Mucosa of stomach (tissue), 1 donor: ENCODE results near the gene FAM53B.

Experiments used
- H3K27me3 ChIP-seq: one replicate; pipeline ENCODE4 v1.7.0; 2013; ENCODE audit warnings: mild to moderate bottlenecking, low read length; ENCODE audit not compliant: control insufficient read depth, insufficient read depth
- H3K36me3 ChIP-seq: one replicate; pipeline ENCODE4 v1.7.0; 2013; ENCODE audit warnings: low read length; ENCODE audit not compliant: control insufficient read depth, insufficient read depth
- H3K4me1 ChIP-seq: one replicate; pipeline ENCODE4 v1.7.0; 2013; ENCODE audit warnings: mild to moderate bottlenecking, low read length; ENCODE audit not compliant: control insufficient read depth, insufficient read depth
- H3K4me3 ChIP-seq: one replicate; pipeline ENCODE4 v1.7.0; 2013; ENCODE audit warnings: low read length
- H3K9ac ChIP-seq: one replicate; pipeline ENCODE4 v1.7.0; 2013; ENCODE audit warnings: mild to moderate bottlenecking, low read length, moderate library complexity
- H3K9me3 ChIP-seq: one replicate; pipeline ENCODE4 v1.7.0; 2013; ENCODE audit warnings: mild to moderate bottlenecking, low read length, moderate library complexity; ENCODE audit not compliant: control insufficient read depth
- donor health status: Pancreatic carcinoma.

Gene FAM53B

GRCh38 chr10:124605856-124606812, 138.0 kb downstream of the FAM53B start:
- Histone ChIP-seq H3K4me1 (no peaks in the 10 kb centered on the region), H3K9ac (no peak overlapping the region), H3K4me3 (no peak overlapping the region), H3K36me3 (no peaks in the 10 kb centered on the region), H3K27me3 (no peaks in the 10 kb centered on the region), H3K9me3 (no peaks in the 10 kb centered on the region)

- H3K4me1 ChIP-seq = no peaks in the 10 kb centered on the region
Measured at GRCh38 chr10:124605481-124605855, 138.7 kb downstream of the FAM53B start.

GRCh38 chr10:124605001-124605370, 139.2 kb downstream of the FAM53B start:
- Histone ChIP-seq H3K27me3 (no peaks in the 10 kb centered on the region), H3K9me3 (no peaks in the 10 kb centered on the region), H3K36me3 (no peaks in the 10 kb centered on the region), H3K9ac (no peak overlapping the region), H3K4me1 (no peaks in the 10 kb centered on the region), H3K4me3 (no peak overlapping the region)

More at GRCh38 chr10:124605481-124605855, 138.7 kb downstream of the FAM53B start:
- no peaks in the 10 kb centered on the region for H3K9me3 ChIP-seq
- H3K4me3 ChIP-seq = no peak overlapping the region
- H3K36me3 ChIP-seq = no peaks in the 10 kb centered on the region
- no peak overlapping the region for H3K9ac ChIP-seq
- no peaks in the 10 kb centered on the region for H3K27me3 ChIP-seq

- no peaks in the 10 kb centered on the region for H3K36me3 ChIP-seq
Measured at GRCh38 chr10:124604214-124605000, 139.8 kb downstream of the FAM53B start.

GRCh38 chr10:124603376-124604213, 140.6 kb downstream of the FAM53B start:
- Histone ChIP-seq H3K9ac (no peak overlapping the region), H3K4me3 (no peak overlapping the region), H3K27me3 (no peaks in the 10 kb centered on the region), H3K36me3 (no peaks in the 10 kb centered on the region), H3K4me1 (no peaks in the 10 kb centered on the region), H3K9me3 (no peaks in the 10 kb centered on the region)

More at GRCh38 chr10:124604214-124605000, 139.8 kb downstream of the FAM53B start:
- H3K9ac ChIP-seq = no peak overlapping the region
- H3K4me3 ChIP-seq = no peak overlapping the region
- H3K4me1 ChIP-seq = no peaks in the 10 kb centered on the region
- H3K9me3 ChIP-seq = no peaks in the 10 kb centered on the region
- no peaks in the 10 kb centered on the region for H3K27me3 ChIP-seq

GRCh38 chr10:124602646-124603365, 141.4 kb downstream of the FAM53B start:
- Histone ChIP-seq H3K9me3 (no peaks in the 10 kb centered on the region), H3K4me1 (no peaks in the 10 kb centered on the region), H3K4me3 (no peak overlapping the region), H3K9ac (no peak overlapping the region), H3K27me3 (no peaks in the 10 kb centered on the region), H3K36me3 (no peaks in the 10 kb centered on the region)

- no peaks in the 10 kb centered on the region for H3K36me3 ChIP-seq
- no peak overlapping the region for H3K4me3 ChIP-seq
- H3K4me1 ChIP-seq = peaks cover 4% of the 10 kb centered on the region
Measured at GRCh38 chr10:124602121-124602561, 142.0 kb downstream of the FAM53B start.

GRCh38 chr10:124601431-124602120, 142.6 kb downstream of the FAM53B start:
- Histone ChIP-seq H3K4me1 (peaks cover 9% of the 10 kb centered on the region), H3K9ac (no peak overlapping the region), H3K4me3 (no peak overlapping the region), H3K9me3 (no peaks in the 10 kb centered on the region), H3K36me3 (no peaks in the 10 kb centered on the region), H3K27me3 (no peaks in the 10 kb centered on the region)

More at GRCh38 chr10:124602121-124602561, 142.0 kb downstream of the FAM53B start:
- Histone ChIP-seq H3K9me3 (no peaks in the 10 kb centered on the region), H3K9ac (no peak overlapping the region), H3K27me3 (no peaks in the 10 kb centered on the region)

GRCh38 chr10:124601016-124601415, 143.2 kb downstream of the FAM53B start:
- Histone ChIP-seq H3K9ac (no peak overlapping the region), H3K4me1 (peaks cover 11% of the 10 kb centered on the region), H3K4me3 (no peak overlapping the region), H3K27me3 (no peaks in the 10 kb centered on the region), H3K36me3 (no peaks in the 10 kb centered on the region), H3K9me3 (no peaks in the 10 kb centered on the region)

- H3K9me3 ChIP-seq = no peaks in the 10 kb centered on the region
- H3K9ac ChIP-seq = no peak overlapping the region
- H3K4me1 ChIP-seq = peaks cover 11% of the 10 kb centered on the region
- no peaks in the 10 kb centered on the region for H3K27me3 ChIP-seq
- H3K4me3 ChIP-seq = no peak overlapping the region
- H3K36me3 ChIP-seq = no peaks in the 10 kb centered on the region
Measured at GRCh38 chr10:124600051-124600880, 143.9 kb downstream of the FAM53B start.
